Activated CD8-positive, alpha-beta memory T cell treated with anti-CD3 and anti-CD28 coated beads, Interleukin-2, amount 50 U/mL, for 1 hour (primary cell): Measurements from ENCODE around the gene KLK5.
A peak's percentile ranks its signal among the peaks of the same experiment; 100 is the strongest.
"Not testable (repeated sequence)": the region's sequence is repeated elsewhere in the genome, so short reads cannot be mapped to it uniquely, and the experiment has no call there.

ENCODE experiments used
- DNase-seq: peaks from one replicate; pipeline ENCODE4 v3.0.0-alpha.2; 2020; ENCODE audit errors: extremely low read depth

Gene KLK5

GRCh38 chr19:50922317-50922853 is 30.5 kb downstream of the KLK5 start:
- DNase-seq = peak; percentile 41

GRCh38 chr19:50921426-50922316 is 31.2 kb downstream of the KLK5 start:
- no peak for DNase-seq

DNA sequence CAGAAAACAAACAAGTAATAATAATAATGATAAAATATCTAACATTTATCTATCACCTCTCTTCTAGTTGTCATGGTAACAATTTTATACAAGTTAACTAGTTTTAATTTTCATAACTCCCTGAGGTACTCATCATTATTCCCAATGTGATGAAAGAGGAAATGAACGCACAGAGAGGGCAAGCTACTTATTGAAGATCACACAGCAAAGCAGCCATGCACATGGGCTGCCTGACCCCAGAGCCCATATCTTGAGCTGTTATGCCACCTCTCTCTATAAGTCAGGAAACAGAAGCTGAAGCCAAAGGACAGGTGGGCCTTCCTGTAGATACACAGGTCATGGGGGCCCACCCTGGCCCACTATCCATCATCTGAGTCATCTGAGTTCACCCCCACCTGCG is 36.8 kb downstream of the KLK5 start:
- no peak for DNase-seq

DNA sequence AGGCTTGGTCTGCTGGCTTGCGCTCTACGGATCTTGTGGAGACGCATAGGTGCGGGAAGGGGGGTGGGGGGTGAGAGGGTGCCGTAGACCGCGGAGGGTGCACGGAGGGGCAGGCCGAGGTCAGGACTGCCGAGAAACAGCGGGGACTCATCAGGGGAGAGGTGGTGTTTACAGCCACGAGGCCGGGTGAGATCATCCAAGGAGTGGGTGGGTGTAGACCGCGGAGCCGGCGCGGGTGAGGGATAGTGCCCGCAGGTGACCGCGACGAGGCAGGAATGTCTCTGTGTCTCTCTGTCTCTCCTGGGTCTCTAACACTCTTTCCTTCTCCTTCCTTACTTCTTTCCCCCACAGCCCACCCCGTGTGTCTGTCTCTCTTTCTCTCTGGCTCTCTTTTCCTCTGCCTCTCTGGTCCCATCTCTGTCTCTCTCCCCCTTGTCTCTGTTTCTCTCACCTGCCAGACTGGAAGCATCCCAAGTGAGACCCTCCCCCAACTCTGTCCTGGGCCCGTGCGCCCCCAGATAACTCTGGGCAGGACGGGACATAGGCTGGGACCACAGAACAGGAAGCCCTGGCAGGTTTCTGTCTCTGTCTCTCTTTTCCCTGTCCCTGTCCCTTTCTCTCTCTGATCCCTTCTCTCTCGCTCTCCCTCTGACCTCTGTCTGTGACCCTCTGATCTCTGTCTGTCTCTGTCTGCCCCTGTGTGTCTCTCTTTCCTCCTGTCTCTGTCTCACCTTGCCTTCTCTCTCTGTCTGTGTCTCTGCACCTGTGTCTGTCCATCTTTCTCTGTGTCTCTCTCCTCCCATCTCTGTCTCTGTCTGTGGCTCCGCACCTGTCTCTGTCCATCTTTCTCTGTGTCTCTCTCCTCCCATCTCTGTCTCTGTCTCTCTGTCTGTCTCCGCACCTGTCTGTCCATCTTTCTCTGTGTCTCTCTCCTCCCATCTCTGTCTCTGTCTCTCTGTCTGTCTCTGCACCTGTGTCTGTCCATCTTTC is 39.8 kb downstream of the KLK5 start:
- DNase-seq = no peak

- no peak for DNase-seq
Measured at GRCh38 chr19:50912102-50912599, 40.7 kb downstream of the KLK5 start.

DNA sequence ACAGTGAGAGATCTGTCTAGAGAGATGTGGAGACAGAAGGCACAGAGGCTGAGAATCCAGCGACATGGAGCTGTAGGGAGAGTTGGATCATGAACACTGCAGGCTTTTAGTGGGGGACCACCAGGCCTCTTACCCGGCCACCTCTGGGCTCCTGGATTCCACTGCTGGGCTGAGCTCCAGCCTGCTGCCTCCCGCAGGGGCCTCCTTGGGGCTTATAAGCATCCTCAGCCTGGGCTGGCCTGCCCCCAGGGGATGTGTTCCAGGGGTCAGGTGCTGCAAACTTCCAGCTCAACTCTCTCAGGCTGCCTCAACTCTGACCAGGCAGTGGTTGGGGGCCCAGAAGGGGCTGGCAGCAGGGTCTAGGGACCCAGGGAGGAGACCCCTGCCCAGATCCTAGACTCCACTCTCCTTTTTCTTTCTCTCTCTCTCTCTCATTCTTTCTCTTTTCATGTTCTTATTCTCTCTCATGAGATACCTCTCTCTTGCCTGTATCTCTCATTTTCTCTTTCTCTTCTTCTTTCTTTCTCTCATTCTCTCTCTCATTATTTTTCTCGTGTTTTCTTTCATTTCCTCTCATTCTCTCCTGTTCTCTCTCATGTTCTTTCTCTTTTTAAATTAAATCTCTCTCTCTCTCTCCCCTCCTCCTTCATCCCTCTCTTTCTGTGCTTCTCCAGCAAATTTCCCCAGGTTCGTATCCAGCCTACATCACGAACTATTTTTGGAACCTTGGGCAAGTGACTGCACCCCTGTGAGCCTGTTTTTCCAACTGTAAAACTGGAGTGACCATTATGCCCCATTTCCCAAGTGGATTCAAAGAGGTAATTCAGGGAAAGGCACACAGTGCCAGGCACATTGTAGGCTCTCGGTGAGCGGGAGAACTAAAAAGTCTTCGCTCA is 41.4 kb downstream of the KLK5 start, which contains the start of gene KLK4:
TSS of gene KLK4 (minus strand) at position 190 of the 896 bp plus-strand sequence. CDS start 657 bp downstream, outside the sequence.
- no peak for DNase-seq

GRCh38 chr19:50910722-50911121 is 42.1 kb downstream of the KLK5 start:
- DNase-seq = no peak

GRCh38 chr19:50909240-50910070 is 43.4 kb downstream of the KLK5 start:
- no peak for DNase-seq

GRCh38 chr19:50908336-50908735 is 44.5 kb downstream of the KLK5 start:
- DNase-seq = no peak

- DNase-seq = no peak
Measured at GRCh38 chr19:50906217-50906616, 46.6 kb downstream of the KLK5 start.

GRCh38 chr19:50902640-50903039 is 50.2 kb downstream of the KLK5 start:
- no peak for DNase-seq

GRCh38 chr19:50899569-50899968 is 53.3 kb downstream of the KLK5 start:
- no peak for DNase-seq

- no peak for DNase-seq
Measured at GRCh38 chr19:50898018-50898417, 54.8 kb downstream of the KLK5 start.

GRCh38 chr19:50897612-50898011 is 55.2 kb downstream of the KLK5 start:
- no peak for DNase-seq

DNA sequence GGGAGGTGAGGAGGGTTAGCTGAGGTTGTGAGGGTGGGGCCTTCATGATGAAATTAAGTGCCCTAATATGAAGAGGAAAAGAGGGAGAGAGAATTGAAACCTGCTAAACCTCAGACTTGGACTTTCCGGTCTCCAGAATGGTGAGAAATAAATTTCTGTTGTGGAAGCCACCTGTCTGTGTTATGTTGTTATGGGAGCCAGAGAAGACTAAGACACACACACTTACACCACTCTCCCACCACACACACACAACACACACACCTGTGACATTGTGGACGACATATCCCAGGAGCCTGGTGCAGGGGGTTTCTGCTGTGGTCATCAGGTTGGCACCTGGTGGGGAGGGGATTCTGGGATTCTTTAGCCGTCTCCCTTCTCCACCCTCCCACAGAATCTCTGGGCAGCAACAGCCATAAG is 55.6 kb downstream of the KLK5 start:
- DNase-seq = no peak

DNA sequence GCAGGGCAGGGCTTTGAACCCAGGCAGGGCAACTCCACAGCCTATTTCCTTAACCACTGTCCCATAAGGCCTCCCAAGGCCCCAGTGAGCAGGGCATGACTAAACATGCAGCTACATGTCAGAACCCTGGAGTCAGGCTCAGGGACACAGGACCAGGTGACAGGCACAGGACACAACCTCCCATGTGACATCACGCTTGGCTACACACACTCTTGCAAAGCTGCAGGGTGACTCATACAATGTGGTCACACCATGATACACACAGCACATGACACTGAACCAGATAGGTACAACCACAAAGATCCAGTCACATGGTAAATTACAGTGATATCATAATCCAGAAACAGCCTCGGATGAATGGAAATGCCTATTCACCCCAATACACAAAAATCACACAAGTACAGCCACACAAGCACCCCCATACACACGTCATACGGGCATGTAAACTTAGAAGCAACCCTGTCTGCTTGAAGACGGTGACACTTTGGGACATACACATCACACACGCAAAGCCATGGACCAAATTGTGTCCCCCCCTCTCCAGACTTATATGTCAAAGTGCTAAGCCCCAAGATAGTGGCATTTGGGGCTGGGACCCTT is 56.1 kb downstream of the KLK5 start:
- no peak for DNase-seq

DNA sequence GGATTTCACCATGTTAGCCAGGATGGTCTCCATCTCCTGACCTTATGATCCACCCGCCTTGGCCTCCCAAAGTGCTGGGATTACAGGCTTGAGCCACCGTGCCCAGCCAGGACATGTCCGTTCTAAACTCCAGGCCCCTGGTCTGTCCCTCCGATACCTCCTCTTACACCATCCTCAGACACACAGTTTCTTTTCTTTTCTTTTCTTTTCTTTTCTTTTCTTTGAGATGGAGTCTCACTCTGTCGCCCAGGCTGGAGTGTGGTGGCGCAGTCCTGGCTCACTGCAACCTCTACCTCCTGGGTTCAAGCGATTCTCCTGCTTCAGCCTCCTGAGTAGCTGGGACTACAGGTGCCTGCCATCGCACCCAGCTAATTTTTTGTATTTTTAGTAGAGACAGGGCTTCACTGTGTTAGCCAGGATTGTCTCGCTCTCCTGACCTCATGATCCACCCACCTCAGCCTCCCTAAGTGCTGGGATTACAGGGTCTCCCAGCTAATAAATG is 56.7 kb downstream of the KLK5 start:
- DNase-seq = not testable (repeated sequence)

DNA sequence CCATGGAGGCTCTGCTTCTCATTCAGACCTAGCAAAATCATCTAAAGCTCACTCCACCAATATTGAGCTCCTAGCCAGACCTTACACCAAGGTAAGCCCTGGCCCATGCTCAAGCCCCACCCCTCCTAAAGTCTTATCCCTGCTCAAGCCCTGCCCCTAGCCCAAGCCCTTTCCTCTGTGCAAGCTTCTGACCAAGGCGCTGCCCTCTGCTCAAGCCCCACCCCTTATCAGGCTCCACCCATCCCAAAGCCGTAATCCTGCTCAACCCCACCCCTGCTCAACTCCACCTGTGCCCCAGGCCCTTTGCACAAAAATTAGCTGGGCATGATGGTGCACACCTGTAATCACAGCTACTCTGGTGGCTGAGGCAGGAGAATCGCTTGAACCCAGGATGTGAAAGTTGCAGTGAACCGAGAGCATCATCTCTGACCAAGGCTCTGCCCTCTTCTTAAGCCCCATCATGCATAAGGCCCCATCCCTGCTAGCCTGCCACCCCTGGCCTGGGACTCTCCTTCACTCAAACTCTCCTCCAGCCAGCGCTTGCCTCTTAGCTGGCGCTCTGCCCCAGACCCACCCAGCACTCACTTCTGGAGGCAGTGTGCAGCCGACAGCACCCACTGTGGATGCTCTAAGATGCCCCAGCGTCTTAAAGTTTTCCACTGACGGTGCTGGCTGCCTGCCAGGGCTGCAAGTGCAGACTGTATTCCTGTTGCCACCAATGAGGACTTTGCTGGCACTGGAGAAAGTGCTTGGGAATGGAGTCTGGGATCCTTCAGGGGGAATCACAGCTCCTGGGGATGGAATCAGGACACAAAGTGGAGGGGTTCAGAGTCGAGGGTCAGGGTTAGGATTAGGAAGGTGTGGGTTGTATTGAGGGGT is 58.1 kb downstream of the KLK5 start:
- DNase-seq = no peak
